Stimulated activated memory B cell treated with anti-CD40 and anti-IgM and Interleukin-4, amounts not matched to agents 10 μg/mL and 1 μg/mL and 100 μg/mL, for 72 hours (primary cell): ENCODE results near the gene BTBD8.
A peak's percentile ranks its signal among the peaks of the same experiment; 100 is the strongest.
"Not testable (repeated sequence)": the region's sequence is repeated elsewhere in the genome, so short reads cannot be mapped to it uniquely, and the experiment has no call there.

Experiments
- ATAC-seq: fragments of 150-1000 bp; cut with Tn5 transposase; 2 replicates; pipeline ENCODE4 v1.10.0; 2021
- H3K27ac Mint-ChIP-seq: one replicate; pipeline ENCODE4 v1.8.0; 2022; ENCODE audit warnings: mild to moderate bottlenecking, mixed read lengths
- H3K27me3 Mint-ChIP-seq: one replicate; pipeline ENCODE4 v1.8.0; 2022; ENCODE audit warnings: mixed read lengths
- H3K36me3 Mint-ChIP-seq: one replicate; pipeline ENCODE4 v1.8.0; 2022; ENCODE audit warnings: mixed read lengths
- H3K4me1 Mint-ChIP-seq: one replicate; pipeline ENCODE4 v1.8.0; 2022; ENCODE audit warnings: mixed read lengths
- H3K4me3 Mint-ChIP-seq: one replicate; pipeline ENCODE4 v1.8.0; 2022; ENCODE audit warnings: mild to moderate bottlenecking, moderate library complexity, mixed read lengths
- H3K9me3 Mint-ChIP-seq: one replicate; pipeline ENCODE4 v1.8.0; 2022; ENCODE audit warnings: mixed read lengths

BTBD8 gene

GRCh38 chr1:92080128-92080985 is at the start of gene BTBD8:
BTBD8 (plus strand) TSS chr1:92080345; CDS start chr1:92080572, 227 bp downstream.
- H3K9me3 Mint-ChIP-seq, result peaks cover 7% of the 10 kb centered on the region
- no peaks in the 10 kb centered on the region for H3K4me1 Mint-ChIP-seq
- peak within 1 kb of the TSS; percentile 93 for H3K4me3 Mint-ChIP-seq
- ATAC-seq, result peak; percentile 96
- peaks cover 9% of the 10 kb centered on the region for H3K36me3 Mint-ChIP-seq
- no peaks in the 10 kb centered on the region for H3K27me3 Mint-ChIP-seq
- peak within 1 kb of the TSS; percentile 80 for H3K27ac Mint-ChIP-seq

DNA sequence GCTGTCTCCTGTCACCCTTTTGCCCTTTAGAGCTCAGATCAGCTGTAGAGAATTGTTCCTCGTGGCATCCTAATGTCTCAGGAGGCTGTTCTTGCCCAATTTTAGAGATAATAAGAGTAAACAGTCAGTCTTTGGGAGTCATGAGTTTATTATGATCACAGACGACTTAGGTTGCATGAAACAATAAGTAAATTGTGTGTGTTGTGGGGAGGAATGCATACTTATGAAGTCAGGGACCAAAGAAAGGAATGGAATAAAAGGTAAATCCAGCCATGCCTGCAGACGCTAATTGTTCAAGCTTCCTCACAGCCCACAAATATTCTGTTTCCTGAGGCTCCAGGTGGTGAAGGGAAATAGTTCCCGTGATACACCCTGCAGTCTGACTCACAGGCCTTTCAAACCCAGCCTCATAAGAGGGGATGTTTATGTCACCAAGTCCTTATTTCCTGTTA is 49.5 kb upstream of the BTBD8 start:
- no peak overlapping the region for H3K27ac Mint-ChIP-seq
- no peaks in the 10 kb centered on the region for H3K9me3 Mint-ChIP-seq
- H3K4me1 Mint-ChIP-seq, result peaks cover 12% of the 10 kb centered on the region
- no peaks in the 10 kb centered on the region for H3K36me3 Mint-ChIP-seq
- H3K27me3 Mint-ChIP-seq, result peaks cover 24% of the 10 kb centered on the region
- ATAC-seq, result no peak
- no peak overlapping the region for H3K4me3 Mint-ChIP-seq

GRCh38 chr1:92031281-92032110 is 48.6 kb upstream of the BTBD8 start:
- H3K4me1 Mint-ChIP-seq, result peaks cover 12% of the 10 kb centered on the region
- H3K4me3 Mint-ChIP-seq, result no peak overlapping the region
- no peaks in the 10 kb centered on the region for H3K36me3 Mint-ChIP-seq
- peaks cover 32% of the 10 kb centered on the region for H3K27me3 Mint-ChIP-seq
- no peak for ATAC-seq
- H3K27ac Mint-ChIP-seq, result no peak overlapping the region
- H3K9me3 Mint-ChIP-seq, result no peaks in the 10 kb centered on the region

DNA sequence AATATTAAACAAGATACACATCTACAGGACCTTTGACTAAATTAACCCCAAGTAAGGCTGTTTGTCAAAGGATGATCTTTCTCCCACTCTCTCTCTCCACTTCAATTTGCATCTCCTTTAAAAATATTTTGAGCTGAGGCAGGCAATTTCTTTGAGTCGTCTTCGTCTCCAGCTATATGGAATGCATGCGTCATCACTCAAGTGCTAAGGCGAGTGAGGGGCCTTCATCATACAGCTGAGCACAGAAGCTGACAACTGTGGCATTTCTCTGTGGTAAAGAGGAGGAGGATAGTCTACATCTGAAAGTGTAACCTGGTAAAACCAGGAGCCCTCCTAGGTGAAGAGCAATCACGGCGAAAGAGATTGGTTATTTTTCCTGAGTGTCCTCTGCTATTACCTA is 42.7 kb upstream of the BTBD8 start:
- ATAC-seq, result no peak
- Mint-ChIP-seq H3K27ac (no peak overlapping the region), H3K36me3 (no peaks in the 10 kb centered on the region), H3K27me3 (peaks cover 18% of the 10 kb centered on the region), H3K9me3 (no peaks in the 10 kb centered on the region), H3K4me1 (no peaks in the 10 kb centered on the region), H3K4me3 (no peak overlapping the region)

DNA sequence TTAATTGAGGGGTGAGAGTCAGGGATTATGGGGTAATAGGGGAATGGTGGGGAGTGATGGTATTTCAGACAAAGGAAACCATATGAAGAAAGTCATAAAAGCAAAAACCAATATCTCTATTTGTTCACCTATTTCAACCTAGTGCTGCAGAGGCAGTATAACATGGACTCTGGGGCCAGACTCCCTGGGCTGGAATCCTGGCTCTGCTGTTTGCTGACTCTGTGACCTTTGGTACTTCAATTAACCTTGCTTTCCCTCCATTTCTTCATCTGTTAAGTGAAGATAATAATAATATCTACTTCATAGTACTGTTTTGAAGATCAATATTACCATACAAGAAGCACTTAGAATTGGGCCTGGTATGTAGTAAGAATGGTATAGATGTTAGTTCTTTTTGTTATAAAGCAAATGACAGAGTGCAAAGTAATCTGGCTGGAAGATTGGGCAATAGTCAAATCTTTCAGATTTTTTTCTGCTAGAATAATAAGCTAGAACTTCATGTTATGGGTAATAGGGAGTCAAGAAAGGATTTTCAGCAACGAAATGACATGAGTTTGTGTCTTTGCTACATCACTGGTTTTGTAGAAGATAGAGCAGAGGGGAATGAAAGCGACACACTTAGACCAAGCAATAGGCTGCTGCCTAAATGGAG is 41.3 kb upstream of the BTBD8 start:
- H3K36me3 Mint-ChIP-seq, result no peaks in the 10 kb centered on the region

GRCh38 chr1:92040971-92041370 is 39.2 kb upstream of the BTBD8 start:
- Mint-ChIP-seq H3K9me3 (no peaks in the 10 kb centered on the region), H3K27ac (no peak overlapping the region), H3K27me3 (peaks cover 8% of the 10 kb centered on the region), H3K4me3 (no peak overlapping the region), H3K4me1 (no peaks in the 10 kb centered on the region), H3K36me3 (no peaks in the 10 kb centered on the region)
- ATAC-seq, result no peak

More for the DNA sequence above, 41.3 kb upstream of the BTBD8 start:
- H3K27me3 Mint-ChIP-seq, result peaks cover 18% of the 10 kb centered on the region
- H3K27ac Mint-ChIP-seq, result no peak overlapping the region
- H3K9me3 Mint-ChIP-seq, result no peaks in the 10 kb centered on the region
- ATAC-seq, result no peak
- H3K4me1 Mint-ChIP-seq, result no peaks in the 10 kb centered on the region
- no peak overlapping the region for H3K4me3 Mint-ChIP-seq

- H3K4me1 Mint-ChIP-seq, result no peaks in the 10 kb centered on the region
- no peak for ATAC-seq
- no peak overlapping the region for H3K27ac Mint-ChIP-seq
- no peaks in the 10 kb centered on the region for H3K9me3 Mint-ChIP-seq
- no peak overlapping the region for H3K4me3 Mint-ChIP-seq
- peaks cover 7% of the 10 kb centered on the region for H3K27me3 Mint-ChIP-seq
- no peaks in the 10 kb centered on the region for H3K36me3 Mint-ChIP-seq
These were observed 36.5 kb upstream of the BTBD8 start for GRCh38 chr1:92043621-92044020.

DNA sequence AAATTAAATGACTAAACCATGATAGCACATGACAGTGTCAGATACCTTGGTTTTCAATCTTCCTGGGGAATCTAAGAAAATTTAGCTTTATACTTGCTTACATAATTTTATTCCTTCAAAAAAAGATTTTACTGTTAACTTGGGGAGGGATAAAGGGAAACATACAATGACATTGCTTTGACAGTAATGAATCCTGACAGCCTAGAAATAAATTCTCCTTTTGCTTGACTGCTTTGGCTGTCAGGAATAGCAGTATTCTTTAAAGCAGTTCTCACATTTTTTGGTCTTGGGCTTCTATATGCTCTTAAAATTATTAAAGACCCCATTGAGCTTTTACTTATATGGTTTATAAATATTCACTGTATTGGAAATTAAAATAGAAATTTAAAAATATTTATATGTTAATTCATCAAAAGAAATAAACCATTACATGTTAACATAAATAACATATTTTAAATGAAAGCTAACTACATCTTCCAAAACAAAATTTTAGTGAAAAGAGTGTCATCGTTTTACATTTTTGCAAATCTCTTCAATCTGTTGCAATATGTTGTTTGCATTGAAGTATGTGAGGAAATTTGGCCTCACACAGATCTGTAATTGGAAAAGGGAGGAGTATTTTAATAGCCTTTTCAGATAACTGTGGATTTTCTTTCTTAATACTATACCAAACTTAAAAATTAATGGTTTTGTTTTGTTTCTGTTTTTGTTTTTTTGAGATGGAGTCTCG is 34.2 kb upstream of the BTBD8 start:
- H3K9me3 Mint-ChIP-seq, result no peaks in the 10 kb centered on the region
- H3K27ac Mint-ChIP-seq, result no peak overlapping the region
- H3K27me3 Mint-ChIP-seq, result peaks cover 7% of the 10 kb centered on the region
- no peak for ATAC-seq
- H3K4me3 Mint-ChIP-seq, result no peak overlapping the region
- H3K36me3 Mint-ChIP-seq, result no peaks in the 10 kb centered on the region
- no peaks in the 10 kb centered on the region for H3K4me1 Mint-ChIP-seq

- Mint-ChIP-seq H3K27me3 (peaks cover 28% of the 10 kb centered on the region), H3K4me1 (no peaks in the 10 kb centered on the region), H3K27ac (no peak overlapping the region), H3K4me3 (no peak overlapping the region), H3K9me3 (no peaks in the 10 kb centered on the region), H3K36me3 (no peaks in the 10 kb centered on the region)
- no peak for ATAC-seq
These were observed 28.2 kb upstream of the BTBD8 start for GRCh38 chr1:92051948-92052347.

DNA sequence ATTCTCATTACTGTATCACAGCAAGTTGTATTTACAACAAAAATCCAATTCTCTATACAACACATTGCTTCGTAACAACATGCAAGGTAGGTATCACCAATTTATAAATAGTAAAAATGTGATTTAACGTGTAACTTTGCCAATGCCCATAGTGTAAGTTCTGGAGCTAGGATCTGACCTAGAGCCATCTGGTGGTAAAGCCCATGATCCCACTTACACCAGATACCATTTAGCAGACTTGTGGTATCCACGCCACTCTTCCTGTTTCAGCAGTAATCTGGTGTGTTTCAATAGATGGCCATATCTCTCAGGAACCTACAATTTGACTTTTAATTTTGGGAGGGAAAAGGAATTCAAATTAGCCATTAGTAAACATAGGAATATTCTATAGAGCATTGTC is 15.1 kb upstream of the BTBD8 start:
- ATAC-seq, result no peak

GRCh38 chr1:92066321-92066720 is 13.8 kb upstream of the BTBD8 start:
- no peaks in the 10 kb centered on the region for H3K9me3 Mint-ChIP-seq
- peak; percentile 16 for ATAC-seq
- peaks cover 9% of the 10 kb centered on the region for H3K27me3 Mint-ChIP-seq
- no peaks in the 10 kb centered on the region for H3K36me3 Mint-ChIP-seq
- H3K4me1 Mint-ChIP-seq, result no peaks in the 10 kb centered on the region
- H3K4me3 Mint-ChIP-seq, result no peak overlapping the region
- H3K27ac Mint-ChIP-seq, result no peak overlapping the region

More for the DNA sequence above, 15.1 kb upstream of the BTBD8 start:
- H3K27me3 Mint-ChIP-seq, result peaks cover 9% of the 10 kb centered on the region
- H3K27ac Mint-ChIP-seq, result no peak overlapping the region
- no peaks in the 10 kb centered on the region for H3K36me3 Mint-ChIP-seq
- H3K9me3 Mint-ChIP-seq, result no peaks in the 10 kb centered on the region
- no peak overlapping the region for H3K4me3 Mint-ChIP-seq
- no peaks in the 10 kb centered on the region for H3K4me1 Mint-ChIP-seq

- no peak for ATAC-seq
- Mint-ChIP-seq H3K27ac (no peak overlapping the region), H3K9me3 (no peaks in the 10 kb centered on the region), H3K4me1 (no peaks in the 10 kb centered on the region), H3K4me3 (no peak overlapping the region), H3K27me3 (no peaks in the 10 kb centered on the region), H3K36me3 (no peaks in the 10 kb centered on the region)
These were observed 9.3 kb upstream of the BTBD8 start for GRCh38 chr1:92070892-92071291.

DNA sequence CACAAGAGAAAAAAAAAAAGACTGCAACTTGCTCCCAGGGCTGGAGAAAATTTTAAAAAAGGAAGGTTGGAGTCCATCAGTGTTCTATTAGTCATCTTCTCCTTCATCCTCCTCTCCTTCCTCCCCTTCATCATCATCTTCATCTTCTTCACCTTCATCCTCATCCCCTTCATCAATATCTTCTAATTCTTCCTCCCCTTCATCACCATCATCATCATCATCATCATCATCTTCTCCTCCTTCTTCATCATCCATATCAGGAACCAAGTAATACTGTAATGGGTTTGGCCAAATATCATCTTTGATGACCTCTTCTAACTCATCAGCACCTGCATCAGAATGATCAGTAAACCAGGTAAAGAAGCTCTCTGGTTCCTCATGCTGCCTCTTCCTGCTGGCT is 5.7 kb upstream of the BTBD8 start:
- H3K4me3 Mint-ChIP-seq, H3K9me3 Mint-ChIP-seq, H3K36me3 Mint-ChIP-seq, H3K27me3 Mint-ChIP-seq, ATAC-seq, H3K4me1 Mint-ChIP-seq, H3K27ac Mint-ChIP-seq: not testable (repeated sequence)

- Mint-ChIP-seq H3K36me3 (no peaks in the 10 kb centered on the region), H3K4me1 (no peaks in the 10 kb centered on the region), H3K27ac (no peak within 1 kb of the TSS), H3K9me3 (no peaks in the 10 kb centered on the region), H3K27me3 (no peaks in the 10 kb centered on the region), H3K4me3 (no peak within 1 kb of the TSS)
- ATAC-seq, result no peak
These were observed 4.8 kb upstream of the BTBD8 start, which contains the start of gene SETSIP for GRCh38 chr1:92075311-92075710. SETSIP (minus strand) TSS chr1:92075411; CDS start chr1:92075411, 0 bp downstream.

DNA sequence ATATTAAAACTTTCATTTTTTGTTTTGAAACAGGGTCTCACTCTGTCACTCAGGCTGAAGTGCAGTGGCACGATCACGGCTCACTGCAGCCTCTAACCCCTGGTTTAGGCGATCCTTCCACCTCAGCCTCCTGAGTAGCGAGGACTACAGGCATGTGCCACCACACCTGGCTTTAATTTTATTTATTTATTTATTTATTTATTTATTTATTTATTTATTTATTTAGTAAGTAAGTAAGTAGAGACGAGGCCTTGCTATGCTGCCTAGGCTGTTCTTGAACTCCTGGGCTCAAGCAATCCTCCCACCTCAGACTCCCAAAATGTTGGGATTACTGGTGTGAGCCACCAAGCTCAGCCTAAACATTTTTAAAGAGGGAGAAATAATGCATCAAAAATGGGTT is 3.8 kb upstream of the BTBD8 start:
- Mint-ChIP-seq H3K36me3 (no peaks in the 10 kb centered on the region), H3K27me3 (no peaks in the 10 kb centered on the region), H3K4me3 (no peak overlapping the region), H3K27ac (no peak overlapping the region), H3K9me3 (no peaks in the 10 kb centered on the region), H3K4me1 (no peaks in the 10 kb centered on the region)
- no peak for ATAC-seq
